Hematopoietic multipotent progenitor cell treated with erythropoietin and hydrocortisone succinate and interleukin-3 and kit ligand, for 15 days (in vitro differentiated cells): ENCODE data around the gene VDAC2.
A peak's percentile ranks its signal among the peaks of the same experiment; 100 is the strongest.
"Not testable (repeated sequence)": the region's sequence is repeated elsewhere in the genome, so short reads cannot be mapped to it uniquely, and the experiment has no call there.

Source experiments
- DNase-seq: peaks from one replicate; pipeline ENCODE4 v3.0.0-alpha.2; 2015; ENCODE audit warnings: low spot score

The VDAC2 gene, protein sequence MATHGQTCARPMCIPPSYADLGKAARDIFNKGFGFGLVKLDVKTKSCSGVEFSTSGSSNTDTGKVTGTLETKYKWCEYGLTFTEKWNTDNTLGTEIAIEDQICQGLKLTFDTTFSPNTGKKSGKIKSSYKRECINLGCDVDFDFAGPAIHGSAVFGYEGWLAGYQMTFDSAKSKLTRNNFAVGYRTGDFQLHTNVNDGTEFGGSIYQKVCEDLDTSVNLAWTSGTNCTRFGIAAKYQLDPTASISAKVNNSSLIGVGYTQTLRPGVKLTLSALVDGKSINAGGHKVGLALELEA

DNA sequence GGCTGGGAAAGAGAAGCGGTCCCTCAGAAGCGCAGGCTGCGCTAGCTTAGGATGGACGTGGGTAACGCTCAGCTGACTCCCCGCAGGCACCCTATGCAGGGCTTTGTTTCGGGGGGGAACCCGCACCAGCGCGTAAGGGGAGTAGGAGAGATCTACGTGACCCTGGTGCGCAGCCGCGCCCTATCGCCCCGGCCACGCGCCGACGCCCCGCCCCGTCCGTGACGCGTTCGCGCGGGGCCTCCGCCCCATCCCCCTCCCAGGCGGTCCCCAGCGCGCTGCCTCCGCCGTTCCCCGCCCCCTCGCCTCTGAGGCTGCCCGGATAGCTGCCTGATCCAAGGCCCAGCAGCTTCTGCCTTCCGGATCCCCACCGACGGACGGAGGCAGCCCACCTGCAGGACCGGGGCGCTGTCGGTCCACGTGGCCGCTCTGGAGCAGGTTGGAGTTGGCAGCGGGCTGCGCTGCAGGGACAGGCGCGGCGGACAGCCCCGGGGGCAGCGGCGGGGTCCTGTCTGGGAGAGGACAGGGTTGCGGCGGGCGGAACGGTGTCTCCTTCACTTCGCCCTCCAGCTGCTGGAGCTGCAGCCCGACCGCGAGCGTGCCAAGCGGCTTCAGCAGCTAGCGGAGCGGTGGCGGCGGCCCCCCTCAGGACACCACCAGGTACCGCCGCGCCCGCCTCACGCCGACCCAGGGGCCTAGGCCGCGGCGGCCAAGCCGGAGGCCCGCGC, at the start of gene VDAC2:
Gene VDAC2 (plus strand): TSS at position 515 of the 725 bp plus-strand sequence. CDS start 363 bp downstream, outside the sequence.
- peak; percentile 94 for DNase-seq

DNA sequence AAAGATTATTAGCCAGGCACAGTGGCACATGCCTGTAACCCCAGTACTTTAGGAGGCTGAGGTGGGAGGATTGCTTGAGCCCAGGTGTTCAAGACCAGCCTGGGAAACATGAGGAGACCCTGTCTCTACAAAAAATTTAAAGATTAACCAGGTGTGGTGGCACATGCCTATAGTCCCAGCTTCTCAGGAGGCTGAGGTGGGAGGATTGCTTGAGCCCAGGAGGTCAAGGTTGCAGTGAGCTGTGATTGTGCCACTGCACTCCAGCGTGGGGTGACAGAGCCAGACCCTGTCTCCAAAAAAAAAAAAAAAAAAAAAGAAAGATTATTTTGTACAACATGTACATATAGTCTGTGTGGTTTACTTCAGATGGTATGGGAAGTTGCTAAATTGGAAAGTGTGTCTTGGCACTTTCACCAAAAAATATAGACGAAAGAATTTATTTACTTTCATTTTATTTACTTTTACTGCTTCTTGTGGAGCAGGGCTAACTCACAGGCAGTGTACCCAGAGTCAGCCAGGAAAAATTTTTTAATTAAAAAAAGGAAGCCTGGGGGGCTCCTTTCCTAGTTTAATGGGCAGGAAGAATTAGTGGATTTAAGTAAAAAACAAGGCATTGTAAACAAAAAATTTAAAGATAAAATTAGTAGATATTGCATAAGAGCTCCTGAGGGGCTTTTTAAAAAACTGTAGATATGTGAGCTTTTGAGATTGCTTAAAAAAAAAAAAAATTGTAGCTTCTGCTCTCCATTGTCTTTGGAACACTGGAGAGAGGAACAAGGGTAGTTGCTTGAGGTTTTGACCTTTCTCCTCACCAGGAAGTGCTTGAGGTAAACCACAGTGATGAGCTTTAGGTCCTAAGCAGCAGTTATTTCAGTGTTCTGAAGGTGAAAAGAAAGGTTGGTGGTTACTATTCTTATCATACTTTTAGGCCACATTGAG, 44.6 kb upstream of the VDAC2 start:
- no peak for DNase-seq

DNA sequence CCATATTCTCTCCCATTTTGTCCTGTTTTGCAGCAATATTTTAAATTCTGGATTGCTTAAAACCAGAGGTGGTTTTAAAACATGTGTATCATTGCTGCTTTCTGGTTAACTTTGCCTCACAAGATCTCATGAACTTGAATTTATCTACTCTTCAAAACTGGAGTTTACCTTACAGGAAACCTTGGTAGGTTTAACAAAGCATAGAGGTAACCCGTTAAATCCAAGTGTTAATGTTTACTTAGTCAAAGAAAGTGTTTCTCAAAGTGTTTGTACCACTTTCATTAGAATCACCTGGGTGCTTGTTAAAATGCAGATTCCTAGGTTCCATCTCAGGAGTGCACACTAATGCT, 44.0 kb upstream of the VDAC2 start:
- DNase-seq = no peak

DNA sequence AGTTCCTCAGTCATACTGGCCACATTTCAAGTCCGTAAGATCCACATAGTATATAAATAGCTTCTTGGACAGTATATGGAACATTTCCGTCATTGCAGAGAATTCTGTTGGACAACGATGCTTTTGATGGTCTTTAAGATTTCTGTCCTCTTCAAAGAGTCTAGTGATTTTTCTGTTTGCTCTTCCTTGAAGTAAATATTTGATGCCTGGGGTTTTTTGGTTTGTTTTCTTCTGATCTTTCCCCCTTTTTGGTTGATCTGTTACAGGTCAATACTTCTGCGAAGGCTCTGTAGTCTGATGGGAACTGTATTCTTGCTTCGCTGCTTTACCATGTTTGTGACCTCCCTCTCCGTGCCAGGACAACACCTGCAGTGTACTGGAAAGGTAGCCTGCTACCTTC, 42.3 kb upstream of the VDAC2 start:
- no peak for DNase-seq

DNA sequence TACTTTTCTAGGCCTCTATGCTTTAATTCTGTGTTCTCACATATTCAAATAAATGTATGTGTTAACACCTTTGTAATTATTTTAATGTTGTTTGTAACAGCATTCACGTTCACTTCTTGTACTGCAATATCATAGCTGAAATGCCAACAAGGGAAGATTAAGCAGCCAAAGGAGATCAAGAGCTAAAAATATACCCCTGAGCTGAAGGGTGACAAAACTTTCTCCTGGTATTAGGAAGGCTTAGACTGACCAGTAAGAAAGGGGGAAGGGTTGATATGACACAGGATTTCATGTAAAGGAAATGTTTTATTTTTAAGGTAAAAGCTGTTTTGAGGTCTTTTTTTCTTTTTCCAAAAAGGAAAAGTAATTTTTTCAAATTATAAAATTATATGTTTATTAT, 40.4 kb upstream of the VDAC2 start:
- no peak for DNase-seq

DNA sequence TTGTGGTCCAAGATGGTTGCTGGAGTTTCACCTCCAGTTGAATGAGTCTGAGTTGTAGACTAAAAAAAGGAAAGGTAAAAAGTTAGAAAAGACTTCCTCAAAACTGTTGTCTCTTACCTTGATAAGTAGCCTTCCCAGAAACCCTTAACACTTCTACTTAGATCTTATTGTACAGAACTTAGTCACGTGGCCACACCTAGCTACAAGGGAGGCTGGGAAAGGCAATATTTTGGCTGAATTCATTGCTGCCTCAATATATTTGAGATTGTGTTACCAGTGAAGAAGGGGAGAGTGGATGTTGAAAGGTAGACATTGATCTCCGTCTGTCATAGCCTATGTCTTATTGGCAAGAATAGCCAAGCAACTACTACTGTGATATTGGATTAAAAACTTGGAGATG, 35.5 kb upstream of the VDAC2 start:
- no peak for DNase-seq

DNA sequence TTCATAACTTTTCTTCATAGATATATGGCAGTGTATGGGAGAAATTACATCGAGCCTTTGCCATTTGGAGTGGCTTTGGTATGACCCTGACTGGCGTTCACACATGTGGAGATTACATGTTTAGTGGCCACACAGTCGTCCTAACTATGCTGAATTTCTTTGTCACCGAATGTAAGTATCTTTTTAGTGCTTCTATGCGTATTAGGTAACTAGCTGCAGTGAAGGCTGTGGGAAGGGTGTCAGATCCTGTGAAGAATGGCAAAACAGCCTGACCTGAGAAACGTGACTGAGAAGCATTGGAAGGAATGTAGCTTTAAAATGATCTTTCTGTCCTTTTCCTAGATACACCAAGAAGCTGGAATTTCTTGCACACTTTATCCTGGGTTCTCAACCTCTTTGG, 34.5 kb upstream of the VDAC2 start:
- DNase-seq = no peak

DNA sequence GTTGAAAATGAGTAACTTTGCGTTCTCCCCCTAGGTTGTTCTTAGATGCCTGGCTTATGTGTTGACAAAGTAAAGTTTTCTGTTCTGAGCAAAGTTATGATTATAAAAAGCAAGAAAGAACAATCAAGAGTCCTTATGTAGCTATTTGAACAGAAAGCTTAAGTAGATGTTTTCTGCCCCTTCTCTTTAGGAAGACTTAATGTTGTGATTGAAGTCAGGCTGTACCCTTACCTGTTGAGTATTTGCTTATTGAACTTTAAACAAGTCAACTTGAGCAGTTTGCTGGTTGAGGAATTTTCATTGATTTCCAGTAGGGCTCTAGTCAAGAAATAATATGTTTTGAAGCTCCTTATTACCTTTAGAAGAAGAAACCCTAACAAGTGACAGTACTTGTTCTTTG, 33.9 kb upstream of the VDAC2 start:
- DNase-seq = no peak

DNA sequence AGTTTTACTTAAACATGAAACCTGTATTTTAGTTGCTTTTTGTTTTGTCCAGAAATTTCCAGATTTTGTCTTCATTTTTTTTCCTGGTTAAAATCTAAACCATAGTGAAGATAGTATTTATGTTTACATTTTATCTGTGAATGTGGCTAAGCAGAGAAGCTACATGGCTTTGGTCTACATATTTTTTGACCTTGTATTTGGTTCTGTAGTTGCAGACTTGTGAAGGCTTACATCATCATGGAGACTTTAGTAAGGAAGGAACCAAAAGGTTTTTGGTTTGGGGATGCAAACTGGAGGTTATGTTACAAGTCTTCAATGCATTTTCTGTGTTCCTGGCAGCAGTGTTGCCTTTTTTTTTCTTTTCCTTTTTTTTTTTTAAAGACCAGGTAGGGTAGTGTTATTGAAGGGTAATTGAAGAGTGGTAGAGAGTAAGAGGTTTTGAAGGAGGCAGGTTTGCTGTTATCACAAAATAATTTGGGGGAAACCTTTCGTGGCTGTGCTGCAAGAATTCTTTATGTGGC, 30.9 kb upstream of the VDAC2 start:
- DNase-seq = no peak

DNA sequence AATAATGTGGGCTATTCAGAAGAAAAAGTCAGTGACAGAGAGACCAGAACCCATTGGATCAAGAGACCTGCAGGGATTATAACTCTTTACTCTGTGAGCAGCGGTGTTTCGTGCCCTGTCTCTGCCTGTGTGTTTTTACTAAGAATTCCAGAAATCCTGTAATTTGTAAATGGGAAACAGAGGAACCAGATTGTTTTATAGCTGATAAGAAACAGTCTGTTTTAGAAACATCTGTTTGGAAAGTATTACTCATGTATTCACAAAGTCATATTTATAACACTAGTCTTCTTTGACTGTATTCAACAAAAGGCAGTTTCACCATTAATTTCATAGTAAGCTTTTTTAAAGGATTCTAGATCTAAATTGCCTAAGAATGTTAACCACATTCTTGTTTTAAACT, 30.0 kb upstream of the VDAC2 start:
- no peak for DNase-seq

DNA sequence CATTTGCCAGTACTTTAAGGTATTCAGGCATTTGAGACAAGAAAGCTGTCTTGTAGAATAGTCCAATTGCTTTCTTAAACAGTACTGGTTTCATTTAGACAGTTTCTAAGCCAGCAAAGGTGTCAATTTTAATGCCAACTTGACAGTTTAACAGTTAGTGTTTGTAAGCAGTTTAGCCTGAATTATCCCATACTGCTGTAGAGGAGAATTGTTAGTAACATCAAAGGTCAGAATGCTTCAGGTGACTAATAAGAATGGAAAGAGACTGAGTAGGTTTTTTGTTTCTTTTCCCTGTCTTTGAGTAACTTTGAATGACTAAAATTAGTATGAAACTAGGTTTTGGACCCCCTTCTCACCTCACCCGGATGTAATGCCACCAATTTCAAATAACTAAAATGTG, 29.5 kb upstream of the VDAC2 start:
- DNase-seq = no peak

DNA sequence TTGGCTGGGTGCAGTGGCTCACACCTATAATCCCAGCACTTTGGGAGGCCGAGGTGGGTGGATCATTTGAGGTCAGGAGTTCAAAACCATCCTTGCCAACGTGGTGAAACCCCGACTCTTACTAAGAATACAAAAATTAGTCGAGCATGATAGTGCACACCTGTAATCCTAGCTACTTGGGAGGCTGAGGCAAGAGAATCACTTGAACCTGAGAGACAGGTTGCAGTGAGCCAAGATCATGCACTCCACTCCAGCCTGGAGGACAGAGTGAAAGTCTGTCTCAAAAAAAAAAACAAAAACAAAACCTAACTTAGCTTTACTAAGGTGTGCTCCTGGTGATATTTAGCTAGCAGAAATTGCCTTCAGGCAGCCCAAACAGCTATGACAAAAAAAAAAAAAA, 24.3 kb upstream of the VDAC2 start:
- DNase-seq = no peak

DNA sequence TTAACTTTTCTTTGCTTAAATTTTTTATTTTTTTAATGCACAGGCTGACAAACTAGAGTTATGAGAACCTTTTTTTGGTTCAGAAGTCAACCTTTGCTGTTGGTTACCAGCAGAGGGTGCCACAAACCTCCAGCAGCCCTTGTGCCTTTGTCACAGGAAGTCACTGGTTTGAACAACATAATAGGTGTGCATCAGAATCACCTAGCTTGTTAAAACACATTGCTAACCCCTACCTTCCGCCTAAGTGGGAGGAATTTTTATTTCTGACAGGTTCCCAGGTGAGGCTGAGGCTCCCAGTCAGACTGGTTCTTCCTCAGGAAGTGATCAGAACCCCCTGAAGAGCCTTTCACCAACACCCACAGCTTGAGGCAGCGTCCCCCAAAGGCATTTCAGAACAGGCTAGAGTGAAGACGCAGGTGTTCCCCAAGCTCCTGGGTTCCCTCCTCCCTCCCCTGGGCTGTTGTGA, 22.6 kb upstream of the VDAC2 start:
- peak; percentile 72 for DNase-seq

DNA sequence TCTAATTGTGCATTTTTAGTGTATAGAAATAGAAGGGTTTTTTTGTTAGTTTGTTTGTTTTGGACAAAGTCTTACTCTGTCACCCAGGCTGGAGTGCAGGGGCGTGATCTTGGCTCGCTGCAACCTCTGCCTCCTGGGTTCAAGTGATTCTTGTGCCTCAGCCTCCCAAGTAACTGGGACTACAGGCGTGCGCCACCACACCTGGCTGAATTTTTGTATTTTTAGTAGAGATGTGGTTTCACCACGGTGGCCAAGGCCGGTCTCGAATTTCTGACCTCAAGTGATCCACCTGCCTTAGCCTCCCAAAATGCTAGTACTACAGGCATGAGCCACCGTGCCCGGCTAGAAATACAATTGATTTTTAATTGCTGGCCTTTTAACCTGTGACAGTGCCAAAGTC, 22.1 kb upstream of the VDAC2 start:
- DNase-seq = not testable (repeated sequence)

DNA sequence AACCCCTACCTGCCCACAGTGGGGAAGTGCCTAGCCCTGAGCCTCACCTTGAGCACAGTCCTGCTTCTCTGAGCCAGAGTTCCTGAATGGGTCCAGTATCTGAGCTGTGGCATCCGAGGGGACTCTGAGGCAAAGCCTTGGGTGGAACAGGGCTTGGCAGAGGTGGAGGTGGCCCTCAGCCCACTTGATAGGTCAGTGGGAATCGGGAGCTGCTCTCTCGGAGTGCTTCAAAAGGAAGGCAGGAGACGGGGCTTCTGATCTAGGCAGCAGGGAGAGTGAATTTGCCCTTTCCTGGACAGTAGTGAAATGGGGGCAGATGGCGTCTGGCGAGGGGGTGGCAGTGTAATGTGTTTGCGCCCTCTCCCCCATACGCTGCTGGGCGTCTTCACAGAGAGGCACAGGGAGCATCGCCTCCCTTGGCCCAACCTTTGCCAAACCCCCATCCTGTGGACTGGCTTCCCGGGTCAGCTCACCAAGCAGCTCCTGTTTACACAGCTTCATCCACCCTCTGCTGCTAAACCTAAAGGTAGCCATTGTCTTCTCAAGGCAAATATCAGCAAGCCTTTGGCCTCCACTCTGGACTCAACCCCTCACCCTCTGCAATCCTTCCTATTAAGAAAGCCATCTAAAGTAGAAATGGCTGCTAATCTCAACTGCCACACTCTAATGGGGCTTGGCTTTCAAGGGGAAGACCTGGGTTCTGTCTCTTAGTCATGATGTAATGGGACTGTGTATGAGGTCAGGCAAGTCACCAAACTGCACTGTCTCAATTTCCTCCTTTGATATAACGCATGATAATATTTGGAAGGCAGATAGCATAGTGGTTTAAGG, 21.1 kb upstream of the VDAC2 start:
- DNase-seq = no peak

DNA sequence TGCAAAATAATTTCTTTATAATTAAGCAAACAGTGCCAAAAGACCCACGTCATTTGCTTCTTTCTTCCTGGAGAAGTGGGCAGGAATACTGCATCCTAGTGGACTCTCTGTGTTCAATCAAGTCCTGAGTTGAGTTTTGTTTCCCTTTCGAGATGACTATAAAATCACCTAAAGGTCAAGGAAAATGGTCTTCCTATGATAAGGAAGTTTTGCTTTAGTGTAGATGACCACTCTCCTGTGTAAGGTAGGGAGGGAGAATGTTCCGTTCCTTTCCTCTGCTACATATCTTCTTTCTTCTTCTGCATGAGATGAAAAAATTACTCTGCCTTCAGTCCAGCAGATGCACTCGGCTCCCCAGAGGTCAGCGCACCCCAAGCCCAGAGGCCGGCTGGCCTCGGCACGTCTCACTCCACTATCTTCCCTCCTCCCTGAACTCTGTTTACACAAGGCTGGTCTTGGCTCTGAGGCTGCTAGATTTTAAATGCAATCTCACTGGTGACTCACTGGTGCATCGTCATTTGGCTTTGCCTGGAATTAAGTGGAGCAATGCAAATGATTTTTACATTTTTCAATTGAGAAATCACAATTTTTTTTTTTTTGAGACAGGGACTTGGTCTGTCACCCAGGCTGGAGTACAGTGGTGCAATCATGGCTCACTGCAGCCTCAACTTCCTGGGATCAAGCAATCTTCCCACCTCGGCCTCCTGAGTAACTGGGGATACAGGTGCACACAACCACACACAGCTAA, 18.6 kb upstream of the VDAC2 start:
- peak; percentile 48 for DNase-seq

DNA sequence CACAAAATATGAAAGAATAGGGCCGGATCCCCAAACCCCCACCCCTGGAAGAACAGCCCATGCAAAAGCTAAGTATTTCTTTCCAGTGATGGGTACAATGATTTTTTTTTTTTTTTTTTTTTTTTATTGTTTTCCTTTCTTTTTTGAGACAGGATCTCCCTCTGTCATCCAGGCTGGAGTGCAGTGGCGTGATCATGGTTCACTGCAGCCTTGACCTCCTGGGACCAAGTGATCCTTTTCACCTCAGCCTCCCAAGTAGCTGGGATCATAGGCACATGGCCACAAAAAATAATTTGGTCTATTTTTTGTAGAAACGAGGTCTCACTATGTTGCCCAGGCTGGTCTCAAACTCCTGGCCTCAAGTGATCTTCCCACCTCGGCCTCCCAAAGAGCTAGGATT, 16.0 kb upstream of the VDAC2 start:
- not testable (repeated sequence) for DNase-seq

DNA sequence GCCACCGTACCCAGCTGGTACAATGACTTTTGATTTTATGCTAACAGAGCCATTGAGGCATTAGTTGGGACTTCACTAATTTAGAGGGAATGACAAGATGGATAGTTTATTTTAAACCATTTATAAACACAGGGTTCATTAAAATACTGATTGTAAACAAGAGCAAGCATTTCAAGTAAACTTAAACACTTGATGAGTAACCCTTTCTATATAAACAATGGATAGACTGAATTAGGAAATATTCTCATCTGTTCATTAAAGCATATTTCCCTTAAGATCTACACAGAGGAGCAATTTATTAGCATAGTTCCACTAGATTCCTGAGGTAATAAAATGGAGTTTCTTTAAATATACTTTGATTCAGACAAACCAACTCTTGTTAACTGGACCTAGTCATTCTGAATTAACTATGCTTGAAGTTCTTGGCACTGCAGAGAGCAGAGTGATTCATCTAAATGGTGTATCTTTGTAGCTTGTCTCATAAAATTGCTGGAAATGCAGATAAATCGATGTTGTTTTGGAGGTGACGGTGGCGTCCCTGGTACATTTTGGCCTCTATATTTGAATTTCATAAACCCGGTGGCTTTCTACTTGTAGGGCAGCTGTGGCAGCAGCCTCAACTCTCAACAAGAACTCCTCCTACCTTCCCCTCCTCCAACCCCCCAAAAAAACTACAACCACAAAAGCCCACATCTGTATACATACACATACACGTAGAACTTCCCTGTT, 15.4 kb upstream of the VDAC2 start:
- DNase-seq = no peak

DNA sequence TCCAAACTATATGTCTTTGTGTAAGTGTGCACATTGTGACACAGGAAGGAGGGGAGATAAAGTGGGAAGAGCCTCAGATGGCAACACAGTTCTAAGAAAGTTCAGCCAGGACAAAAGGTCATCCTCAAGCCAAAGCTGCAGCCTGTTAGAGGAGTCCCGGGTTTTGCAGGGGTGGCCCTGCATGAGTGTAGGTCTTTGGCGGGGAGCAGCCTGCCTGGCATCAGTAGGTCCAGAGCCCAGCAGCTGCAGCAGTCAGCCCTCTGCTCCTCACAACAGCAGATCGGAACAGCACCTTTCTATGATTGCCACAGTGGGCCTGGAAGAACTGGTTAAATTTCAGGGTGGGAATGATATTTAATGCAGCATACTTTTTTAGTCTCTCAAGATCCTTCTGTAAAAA, 13.5 kb upstream of the VDAC2 start:
- DNase-seq = no peak

DNA sequence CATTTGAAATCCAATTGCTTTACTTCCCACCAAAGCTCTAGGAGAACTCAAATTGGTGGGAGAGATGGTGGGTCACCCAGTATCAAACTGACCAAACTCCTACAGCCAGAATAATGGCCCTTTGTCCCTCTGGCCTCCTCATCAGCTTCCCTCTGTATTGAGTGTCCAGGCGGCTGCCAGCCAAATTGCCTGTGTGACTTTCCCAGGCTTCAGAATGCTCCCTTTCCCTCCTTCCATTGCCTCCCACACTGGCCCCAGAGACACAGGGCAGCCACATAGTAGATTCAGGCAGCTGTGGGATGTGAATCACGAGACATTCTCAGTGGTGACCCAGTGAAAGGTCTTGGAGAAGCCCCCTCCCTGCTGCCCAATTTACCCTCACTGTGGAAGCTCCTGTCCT, 12.7 kb upstream of the VDAC2 start:
- no peak for DNase-seq
